Liver (tissue), 9 donors: ENCODE results near the gene WNK2. TPM values are rescaled to one million over a fixed set of nuclear protein-coding genes. Genes with fewer than 3 reads are reported as not detected.

ENCODE experiments used
- DNase-seq: peaks from one replicate; pipeline ENCODE4 v3.0.0-alpha.2; 2017; ENCODE audit warnings: low spot score
- H3K27ac ChIP-seq, 2 donors: one replicate each; pipeline ENCODE4 v1.7.0; 2013; ENCODE audit warnings: inconsistent platforms in 2 of 2, low read length in 2 of 2, control low read depth in 1 of 2, low read depth in 1 of 2, mild to moderate bottlenecking in 1 of 2
- H3K27me3 ChIP-seq, 4 donors: one replicate each; pipeline versions ENCODE4 v1.6.1 to v1.7.0; 2013; ENCODE audit warnings: low read length in 3 of 4, inconsistent platforms in 1 of 4, mild to moderate bottlenecking in 1 of 4, moderate library complexity in 1 of 4; ENCODE audit not compliant: control insufficient read depth in 4 of 4, insufficient read depth in 4 of 4
- H3K36me3 ChIP-seq, 4 donors: one replicate each; pipeline versions ENCODE4 v1.6.1 to v1.7.0; 2013; ENCODE audit warnings: low read length in 3 of 4, mild to moderate bottlenecking in 3 of 4, low read depth in 1 of 4, moderate library complexity in 1 of 4; ENCODE audit not compliant: control insufficient read depth in 4 of 4, insufficient read depth in 3 of 4
- H3K4me1 ChIP-seq, 4 donors: one replicate each; pipeline versions ENCODE4 v1.6.1 to v1.7.0; 2013; ENCODE audit warnings: low read length in 3 of 4, mild to moderate bottlenecking in 3 of 4, moderate library complexity in 1 of 4; ENCODE audit not compliant: control insufficient read depth in 4 of 4, insufficient read depth in 4 of 4
- H3K4me3 ChIP-seq, 3 donors: one replicate each; pipeline versions ENCODE4 v1.6.1 to v1.7.0; 2013; ENCODE audit warnings: low read length in 3 of 3, control low read depth in 1 of 3, low read depth in 1 of 3, mild to moderate bottlenecking in 1 of 3
- H3K9ac ChIP-seq, 2 donors: one replicate each; pipeline ENCODE4 v1.7.0; 2013; ENCODE audit warnings: low read length in 2 of 2, mild to moderate bottlenecking in 2 of 2, moderate library complexity in 2 of 2, control low read depth in 1 of 2, low read depth in 1 of 2
- H3K9me3 ChIP-seq, 4 donors: one replicate each; pipeline versions ENCODE4 v1.6.1 to v1.7.0; 2013; ENCODE audit warnings: low read length in 3 of 4; ENCODE audit not compliant: control insufficient read depth in 4 of 4
- EGR1 ChIP-seq, 2 donors: IDR thresholded peaks; 2 replicates each; pipeline ENCODE4 v1.6.1; 2016 to 2018; ENCODE audit warnings: antibody characterized with exemption in 2 of 2, low read depth in 2 of 2
- FOXA2 ChIP-seq: IDR thresholded peaks from 2 replicates; pipeline ENCODE4 v1.6.1; 2016; ENCODE audit warnings: antibody characterized with exemption
- GABPA ChIP-seq, 2 donors: IDR thresholded peaks in 1 of 2; conservative IDR thresholded peaks in 1 of 2; 2 replicates each; pipeline ENCODE4 v1.6.1; 2016; ENCODE audit warnings: antibody characterized with exemption in 2 of 2, mild to moderate bottlenecking in 1 of 2, moderate library complexity in 1 of 2
- HNF4A ChIP-seq, 2 donors: conservative IDR thresholded peaks; 2 replicates each; pipeline ENCODE4 v1.6.1; 2016; ENCODE audit warnings: antibody characterized with exemption in 2 of 2, mild to moderate bottlenecking in 2 of 2
- HNF4G ChIP-seq: IDR thresholded peaks from 2 replicates; pipeline ENCODE4 v1.6.1; 2016; ENCODE audit warnings: antibody characterized with exemption
- JUND ChIP-seq, 2 donors: IDR thresholded peaks; 2 replicates each; pipeline ENCODE4 v1.6.1; 2016; ENCODE audit warnings: antibody characterized with exemption in 2 of 2
- MAX ChIP-seq: IDR thresholded peaks from 2 replicates; pipeline ENCODE4 v1.6.1; 2016; ENCODE audit warnings: antibody characterized with exemption
- NR2F2 ChIP-seq: IDR thresholded peaks from 2 replicates; pipeline ENCODE4 v1.6.1; 2016; ENCODE audit warnings: antibody characterized with exemption
- RAD21 ChIP-seq, 2 donors: IDR thresholded peaks; 2 replicates each; pipeline ENCODE4 v1.6.1; 2016; ENCODE audit warnings: antibody characterized with exemption in 2 of 2, mild to moderate bottlenecking in 2 of 2
- REST ChIP-seq: IDR thresholded peaks from 2 replicates; pipeline ENCODE4 v1.6.1; 2016; ENCODE audit warnings: antibody characterized with exemption, mild to moderate bottlenecking
- RXRA ChIP-seq, 2 donors: IDR thresholded peaks; 2 replicates each; pipeline ENCODE4 v1.6.1; 2017 to 2018; ENCODE audit warnings: antibody characterized with exemption in 2 of 2, mild to moderate bottlenecking in 1 of 2
- SP1 ChIP-seq: IDR thresholded peaks from 2 replicates; pipeline ENCODE4 v1.6.1; 2018; ENCODE audit warnings: antibody characterized with exemption, mild to moderate bottlenecking
- TAF1 ChIP-seq: conservative IDR thresholded peaks from 2 replicates; pipeline ENCODE4 v1.6.1; 2016; ENCODE audit warnings: antibody characterized with exemption, mild to moderate bottlenecking
- YY1 ChIP-seq: IDR thresholded peaks from 2 replicates; pipeline ENCODE4 v1.6.1; 2016; ENCODE audit warnings: antibody characterized with exemption, mild to moderate bottlenecking
- WGBS: extraction: QIAGEN DNeasy Blood & Tissue Kit; methylation state at CpG from one replicate; pipeline ENCODE4 v1.1.7; 2013; 5-methylcytosine and 5-hydroxymethylcytosine counted together
- polyA plus RNA-seq, 2 donors: library from polyadenylated mRNA; stranded (reverse) in 1 of 2; unstranded in 1 of 2; fragments of 200-250 nt in 1 of 2; fragments of >200 nt in 1 of 2; fragmentation: Nextera tagmentation in 1 of 2; extraction: Ambion mirVana in 1 of 2; gene quantifications; one replicate each; pipeline versions ENCODE4 v1.2.1 to v1.2.3, GENCODE V29; 2013 to 2015
- total RNA-seq, 2 donors: library from RNA; depleted of rRNA; stranded (reverse); fragments of >200 nt; gene quantifications; one replicate each; pipeline ENCODE4 v1.2.3, GENCODE V29; 2014
- TF ChIP-seq, protein P1 (sequence below): IDR thresholded peaks from 2 replicates; pipeline ENCODE4 v1.6.1; 2016; ENCODE audit warnings: antibody characterized with exemption
- TF ChIP-seq, protein P2 (sequence below): IDR thresholded peaks from 2 replicates; pipeline ENCODE4 v1.6.1; 2016; ENCODE audit warnings: antibody characterized with exemption
- donor health status: healthy.
- donor health status: healthy.
- donor health status: healthy.
- donor health status: healthy.
- donor health status: healthy.

WNK2 gene
- total and polyA plus RNA-seq, 4 donors = 0.65 to 4.4 (median 1.7) TPM

DNA sequence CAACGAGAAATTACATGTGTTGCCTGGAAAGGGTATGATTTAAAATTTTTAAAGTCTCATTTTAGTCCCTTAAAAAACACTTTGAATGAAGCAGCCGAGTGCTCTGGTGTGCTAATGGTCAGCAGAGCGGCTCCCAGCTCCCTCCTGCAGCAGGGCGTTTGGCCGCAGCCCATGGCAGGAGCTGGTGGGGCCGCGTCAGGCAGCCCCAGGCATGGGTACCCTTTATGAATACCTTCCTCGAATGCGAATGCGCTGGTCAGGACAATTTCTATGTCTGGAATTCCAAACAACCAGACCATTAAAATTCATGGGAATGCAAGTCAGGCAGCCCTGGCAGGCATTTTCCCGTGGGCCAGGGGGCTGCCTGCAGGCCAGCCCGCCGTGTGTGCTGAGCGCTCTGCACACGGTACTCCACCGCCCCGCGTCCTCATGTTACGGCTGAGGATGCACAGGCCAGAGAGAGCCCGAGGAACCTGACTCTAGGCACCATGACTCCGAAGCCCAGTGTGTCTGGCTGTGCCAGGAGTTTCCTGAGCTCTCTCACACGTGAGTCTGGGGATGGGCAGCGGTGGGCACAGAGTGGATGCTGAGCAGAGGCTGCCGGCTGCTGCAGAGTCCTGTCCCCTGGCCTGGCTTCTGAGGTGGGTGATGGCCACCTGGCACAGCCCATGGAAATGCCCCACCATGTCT, 123.7 kb downstream of the WNK2 start:
- Histone ChIP-seq H3K9me3 (no peaks in the 10 kb centered on the region), H3K4me1 (peaks cover 0 to under 1% (median under 1%) of the 10 kb centered on the region in 4 donors), H3K27me3 (no peaks in the 10 kb centered on the region), H3K27ac (no peak overlapping the region), H3K4me3 (no peak overlapping the region), H3K9ac (no peak overlapping the region), H3K36me3 (no peaks in the 10 kb centered on the region)
- TF ChIP-seq RXRA (IDR thresholded peaks at IDR 0.05) = no peak
- TF ChIP-seq REST = no peak
- no peak for TF ChIP-seq TAF1
- TF ChIP-seq FOXA2 = no peak
- TF ChIP-seq EGR1 (IDR thresholded peaks at IDR 0.05; ENCODE audit: low read depth in 2 of 2) = no peak
- TF ChIP-seq HNF4A (conservative IDR thresholded peaks at IDR 0.05) = no peak
- TF ChIP-seq, protein P1, sequence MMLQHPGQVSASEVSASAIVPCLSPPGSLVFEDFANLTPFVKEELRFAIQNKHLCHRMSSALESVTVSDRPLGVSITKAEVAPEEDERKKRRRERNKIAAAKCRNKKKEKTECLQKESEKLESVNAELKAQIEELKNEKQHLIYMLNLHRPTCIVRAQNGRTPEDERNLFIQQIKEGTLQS = no peak
- TF ChIP-seq, protein P2, sequence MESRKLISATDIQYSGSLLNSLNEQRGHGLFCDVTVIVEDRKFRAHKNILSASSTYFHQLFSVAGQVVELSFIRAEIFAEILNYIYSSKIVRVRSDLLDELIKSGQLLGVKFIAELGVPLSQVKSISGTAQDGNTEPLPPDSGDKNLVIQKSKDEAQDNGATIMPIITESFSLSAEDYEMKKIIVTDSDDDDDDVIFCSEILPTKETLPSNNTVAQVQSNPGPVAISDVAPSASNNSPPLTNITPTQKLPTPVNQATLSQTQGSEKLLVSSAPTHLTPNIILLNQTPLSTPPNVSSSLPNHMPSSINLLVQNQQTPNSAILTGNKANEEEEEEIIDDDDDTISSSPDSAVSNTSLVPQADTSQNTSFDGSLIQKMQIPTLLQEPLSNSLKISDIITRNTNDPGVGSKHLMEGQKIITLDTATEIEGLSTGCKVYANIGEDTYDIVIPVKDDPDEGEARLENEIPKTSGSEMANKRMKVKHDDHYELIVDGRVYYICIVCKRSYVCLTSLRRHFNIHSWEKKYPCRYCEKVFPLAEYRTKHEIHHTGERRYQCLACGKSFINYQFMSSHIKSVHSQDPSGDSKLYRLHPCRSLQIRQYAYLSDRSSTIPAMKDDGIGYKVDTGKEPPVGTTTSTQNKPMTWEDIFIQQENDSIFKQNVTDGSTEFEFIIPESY = no peak
- no peak for TF ChIP-seq HNF4G
- TF ChIP-seq YY1 = no peak
- no peak for TF ChIP-seq MAX
- no peak for TF ChIP-seq GABPA (IDR thresholded peaks at IDR 0.05 in 1 of 2, conservative IDR thresholded peaks at IDR 0.05 in 1 of 2)
- no peak for TF ChIP-seq JUND (IDR thresholded peaks at IDR 0.05)
- TF ChIP-seq RAD21 (IDR thresholded peaks at IDR 0.05) = no peak
- TF ChIP-seq NR2F2 = no peak
- no peak for TF ChIP-seq SP1
- no peak for DNase-seq
- WGBS = 93% methylated on average over 24 of the region's 24 CpGs

GRCh38 chr9:93308158-93308602, 124.2 kb downstream of the WNK2 start:
- Histone ChIP-seq H3K27ac (no peak overlapping the region), H3K27me3 (no peaks in the 10 kb centered on the region), H3K9ac (no peak overlapping the region), H3K4me1 (peaks cover 0 to 5% (median 3%) of the 10 kb centered on the region in 4 donors), H3K9me3 (no peaks in the 10 kb centered on the region), H3K36me3 (no peaks in the 10 kb centered on the region), H3K4me3 (no peak overlapping the region)
- 95% methylated on average over 22 of the region's 22 CpGs for WGBS
- no peak for DNase-seq
- no peak for TF ChIP-seq RAD21 (IDR thresholded peaks at IDR 0.05)
